WERI-Rb-1 (cell line): ENCODE data around the gene SLC23A2.
A peak's percentile ranks its signal among the peaks of the same experiment; 100 is the strongest.

Experiments
- DNase-seq: peaks from one replicate; pipeline ENCODE4 v3.0.0-alpha.2; 2020
- H3K27ac ChIP-seq: fragments of 250-450 bp; sonication (Bioruptor Pico); 2 replicates; pipeline ENCODE4 v1.5.1; 2020; ENCODE audit warnings: mild to moderate bottlenecking, moderate library complexity
- H3K27me3 ChIP-seq: fragments of 250-450 bp; sonication (Bioruptor Pico); 2 replicates; pipeline ENCODE4 v1.5.1; 2021; ENCODE audit warnings: mild to moderate bottlenecking, low read depth, moderate library complexity; ENCODE audit not compliant: insufficient read depth, severe bottlenecking
- H3K36me3 ChIP-seq: fragments of 250-450 bp; sonication (Bioruptor Pico); 2 replicates; pipeline ENCODE4 v1.5.1; 2020; ENCODE audit warnings: mild to moderate bottlenecking, moderate library complexity
- H3K4me3 ChIP-seq: 2 replicates; pipeline ENCODE4 v1.5.1; 2011; ENCODE audit warnings: low read depth, mild to moderate bottlenecking, control low read depth, low read length
- H3K9me3 ChIP-seq: fragments of 250-450 bp; sonication (Bioruptor Pico); 2 replicates; pipeline ENCODE4 v1.5.1; 2021; ENCODE audit warnings: mild to moderate bottlenecking, moderate library complexity; ENCODE audit not compliant: severe bottlenecking
- TF ChIP-seq, protein P1 (sequence below): IDR thresholded peaks from 2 replicates; pipeline ENCODE4 v1.5.1; 2011; ENCODE audit warnings: low read depth, mild to moderate bottlenecking, control low read depth, inconsistent platforms, low read length

Gene SLC23A2

DNA sequence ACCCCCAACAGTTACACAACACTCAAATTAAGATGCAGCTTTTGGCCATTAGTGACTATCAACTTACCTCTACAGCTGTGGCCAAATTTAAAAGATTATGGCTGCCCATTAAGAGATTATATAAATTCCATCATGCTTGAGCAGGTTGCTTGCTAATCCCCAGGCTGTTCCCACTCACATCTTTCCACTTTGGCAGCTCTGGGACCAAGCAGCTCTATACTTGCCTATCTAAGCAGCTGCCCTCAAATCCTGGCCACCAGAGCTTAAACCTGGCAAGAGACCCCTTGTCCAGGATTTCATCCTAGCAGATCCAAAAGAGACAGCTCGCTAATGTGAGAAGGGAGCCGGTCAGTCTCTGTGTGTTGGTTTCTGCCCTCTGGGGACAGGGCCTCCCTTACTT, 127.9 kb downstream of the SLC23A2 start:
- Histone ChIP-seq H3K4me3 (no peak overlapping the region), H3K36me3 (peaks cover 42% of the 10 kb centered on the region), H3K9me3 (no peaks in the 10 kb centered on the region), H3K27me3 (no peaks in the 10 kb centered on the region), H3K27ac (peak overlapping the region; percentile 28; the same call in 1 of the 2 replicates)
- peak; percentile 68 for DNase-seq
- TF ChIP-seq, protein P1, sequence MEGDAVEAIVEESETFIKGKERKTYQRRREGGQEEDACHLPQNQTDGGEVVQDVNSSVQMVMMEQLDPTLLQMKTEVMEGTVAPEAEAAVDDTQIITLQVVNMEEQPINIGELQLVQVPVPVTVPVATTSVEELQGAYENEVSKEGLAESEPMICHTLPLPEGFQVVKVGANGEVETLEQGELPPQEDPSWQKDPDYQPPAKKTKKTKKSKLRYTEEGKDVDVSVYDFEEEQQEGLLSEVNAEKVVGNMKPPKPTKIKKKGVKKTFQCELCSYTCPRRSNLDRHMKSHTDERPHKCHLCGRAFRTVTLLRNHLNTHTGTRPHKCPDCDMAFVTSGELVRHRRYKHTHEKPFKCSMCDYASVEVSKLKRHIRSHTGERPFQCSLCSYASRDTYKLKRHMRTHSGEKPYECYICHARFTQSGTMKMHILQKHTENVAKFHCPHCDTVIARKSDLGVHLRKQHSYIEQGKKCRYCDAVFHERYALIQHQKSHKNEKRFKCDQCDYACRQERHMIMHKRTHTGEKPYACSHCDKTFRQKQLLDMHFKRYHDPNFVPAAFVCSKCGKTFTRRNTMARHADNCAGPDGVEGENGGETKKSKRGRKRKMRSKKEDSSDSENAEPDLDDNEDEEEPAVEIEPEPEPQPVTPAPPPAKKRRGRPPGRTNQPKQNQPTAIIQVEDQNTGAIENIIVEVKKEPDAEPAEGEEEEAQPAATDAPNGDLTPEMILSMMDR = no peak

DNA sequence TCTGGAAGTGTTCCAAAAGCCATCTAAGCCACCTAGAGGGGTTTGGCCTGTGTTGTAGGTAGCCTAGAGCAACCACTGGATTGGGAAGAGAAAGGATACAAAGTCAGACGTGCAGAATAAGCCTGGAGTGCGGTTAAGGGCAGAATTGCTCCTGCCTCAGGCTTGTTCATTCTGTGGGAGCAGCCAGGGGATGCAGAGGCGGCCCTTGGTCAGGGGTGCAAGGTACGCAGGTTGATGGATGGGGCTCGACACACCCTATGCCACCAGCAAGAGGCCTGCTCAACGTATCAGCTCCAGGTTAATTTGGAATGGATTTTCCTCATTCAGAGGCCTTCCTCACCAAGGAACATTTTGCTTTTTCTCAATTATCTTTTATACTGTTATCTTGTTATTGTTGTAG, 129.8 kb downstream of the SLC23A2 start:
- TF ChIP-seq, protein P1 = no peak
- H3K4me3 ChIP-seq = no peak overlapping the region
- H3K27me3 ChIP-seq = no peaks in the 10 kb centered on the region
- no peak overlapping the region for H3K27ac ChIP-seq
- DNase-seq = no peak
- H3K9me3 ChIP-seq = no peaks in the 10 kb centered on the region
- H3K36me3 ChIP-seq = peaks cover 44% of the 10 kb centered on the region

DNA sequence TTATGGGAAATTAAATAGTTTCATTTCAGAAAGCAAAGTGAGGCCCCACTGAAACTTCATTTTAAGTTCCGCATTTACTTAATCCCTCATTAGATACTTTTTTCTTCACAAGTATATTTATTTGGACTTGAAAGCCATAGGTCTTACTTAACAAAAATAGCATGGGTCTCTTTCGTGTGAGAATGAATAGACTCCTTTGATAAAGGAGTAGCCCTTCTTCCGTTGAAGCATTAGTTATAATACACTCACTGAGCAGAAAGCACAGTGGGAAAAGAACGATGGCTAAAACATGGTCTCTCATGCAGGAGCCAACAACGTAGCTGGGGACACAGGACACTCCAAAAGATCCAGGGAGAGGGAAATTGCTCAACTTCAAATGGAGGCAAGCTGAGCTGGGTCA, 130.4 kb downstream of the SLC23A2 start:
- no peak for DNase-seq
- TF ChIP-seq, protein P1 = no peak
- H3K27me3 ChIP-seq = no peaks in the 10 kb centered on the region
- H3K4me3 ChIP-seq = no peak overlapping the region
- H3K36me3 ChIP-seq = peaks cover 50% of the 10 kb centered on the region
- no peaks in the 10 kb centered on the region for H3K9me3 ChIP-seq
- no peak overlapping the region for H3K27ac ChIP-seq

DNA sequence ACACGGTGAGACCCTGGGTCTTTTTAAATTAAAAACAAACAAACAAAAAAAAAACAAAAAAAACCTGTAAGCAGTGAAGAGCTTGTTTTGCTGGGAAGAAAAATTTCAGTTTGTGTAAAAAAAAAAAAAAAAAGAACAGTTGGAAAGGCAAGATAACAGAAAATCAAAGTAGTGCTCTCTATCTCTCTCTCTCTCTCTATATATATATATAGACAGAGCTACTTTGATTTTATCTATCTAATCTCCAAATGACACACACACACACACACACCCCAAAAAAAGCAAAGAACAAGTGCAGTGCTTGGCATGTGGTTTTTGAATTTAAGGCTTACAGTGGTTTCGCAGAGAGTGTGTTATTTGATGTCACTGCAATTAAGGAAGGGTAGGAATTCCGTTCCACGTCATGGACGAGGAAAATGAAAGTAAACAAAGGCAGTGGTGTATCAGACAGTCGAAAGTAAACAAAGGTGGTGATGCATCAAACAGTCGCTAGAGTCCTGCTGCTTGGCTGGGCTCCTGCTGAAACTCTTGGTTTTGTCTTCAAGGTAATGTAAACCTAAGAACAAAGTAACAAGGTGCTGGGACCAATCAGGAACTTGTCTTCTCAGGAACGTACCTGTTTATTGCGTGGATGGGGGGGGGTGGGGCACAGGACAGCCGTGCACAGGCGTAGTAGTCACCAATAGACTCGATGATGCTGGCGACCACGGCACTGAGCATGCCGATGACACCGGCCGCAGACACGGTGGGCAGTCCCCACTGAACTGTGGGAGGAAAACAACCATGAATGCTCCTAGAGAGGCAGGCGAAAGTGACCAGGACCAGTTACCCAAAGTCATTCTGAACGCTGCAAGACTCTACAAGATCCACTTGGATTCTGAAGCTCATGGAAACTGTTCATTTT, 131.8 kb downstream of the SLC23A2 start:
- no peaks in the 10 kb centered on the region for H3K27me3 ChIP-seq
- no peak overlapping the region for H3K4me3 ChIP-seq
- H3K9me3 ChIP-seq = no peaks in the 10 kb centered on the region
- H3K27ac ChIP-seq = no peak overlapping the region
- TF ChIP-seq, protein P1 = no peak
- peaks cover 53% of the 10 kb centered on the region for H3K36me3 ChIP-seq
- no peak for DNase-seq

DNA sequence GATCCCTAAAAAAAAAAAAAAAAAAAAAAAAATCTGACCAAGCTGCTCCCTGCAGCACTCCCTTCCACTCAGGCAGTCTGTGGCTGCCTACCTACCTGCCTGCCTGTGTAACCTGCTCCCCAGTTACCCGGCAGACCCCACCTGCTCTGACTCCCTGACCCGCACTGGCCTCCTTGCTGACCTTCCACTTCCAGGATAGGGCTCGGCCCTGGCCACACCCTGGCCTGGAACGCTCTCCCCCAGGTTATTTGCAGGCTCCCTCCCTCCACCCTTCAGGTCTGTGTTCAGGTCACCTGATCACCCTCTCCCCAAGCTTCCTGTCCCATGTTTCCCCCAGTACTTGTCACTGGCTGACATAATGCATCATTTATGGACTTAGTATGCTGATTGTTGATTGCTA, 134.3 kb downstream of the SLC23A2 start:
- H3K27me3 ChIP-seq = no peaks in the 10 kb centered on the region

More for the DNA sequence above, 134.3 kb downstream of the SLC23A2 start:
- TF ChIP-seq, protein P1 = no peak
- Histone ChIP-seq H3K4me3 (no peak overlapping the region), H3K9me3 (no peaks in the 10 kb centered on the region), H3K27ac (no peak overlapping the region), H3K36me3 (peaks cover 48% of the 10 kb centered on the region)
- no peak for DNase-seq
